Liver (tissue), 9 donors: ENCODE measurements around the gene PDLIM4. TPM values are rescaled to one million over a fixed set of nuclear protein-coding genes. Genes with fewer than 3 reads are reported as not detected.

Experiments
- DNase-seq: peaks from one replicate; pipeline ENCODE4 v3.0.0-alpha.2; 2017; ENCODE audit warnings: low spot score
- H3K27ac ChIP-seq, 2 donors: one replicate each; pipeline ENCODE4 v1.7.0; 2013; ENCODE audit warnings: inconsistent platforms in 2 of 2, low read length in 2 of 2, control low read depth in 1 of 2, low read depth in 1 of 2, mild to moderate bottlenecking in 1 of 2
- H3K27me3 ChIP-seq, 4 donors: one replicate each; pipeline versions ENCODE4 v1.6.1 to v1.7.0; 2013; ENCODE audit warnings: low read length in 3 of 4, inconsistent platforms in 1 of 4, mild to moderate bottlenecking in 1 of 4, moderate library complexity in 1 of 4; ENCODE audit not compliant: control insufficient read depth in 4 of 4, insufficient read depth in 4 of 4
- H3K36me3 ChIP-seq, 4 donors: one replicate each; pipeline versions ENCODE4 v1.6.1 to v1.7.0; 2013; ENCODE audit warnings: low read length in 3 of 4, mild to moderate bottlenecking in 3 of 4, low read depth in 1 of 4, moderate library complexity in 1 of 4; ENCODE audit not compliant: control insufficient read depth in 4 of 4, insufficient read depth in 3 of 4
- H3K4me1 ChIP-seq, 4 donors: one replicate each; pipeline versions ENCODE4 v1.6.1 to v1.7.0; 2013; ENCODE audit warnings: low read length in 3 of 4, mild to moderate bottlenecking in 3 of 4, moderate library complexity in 1 of 4; ENCODE audit not compliant: control insufficient read depth in 4 of 4, insufficient read depth in 4 of 4
- H3K4me3 ChIP-seq, 3 donors: one replicate each; pipeline versions ENCODE4 v1.6.1 to v1.7.0; 2013; ENCODE audit warnings: low read length in 3 of 3, control low read depth in 1 of 3, low read depth in 1 of 3, mild to moderate bottlenecking in 1 of 3
- H3K9ac ChIP-seq, 2 donors: one replicate each; pipeline ENCODE4 v1.7.0; 2013; ENCODE audit warnings: low read length in 2 of 2, mild to moderate bottlenecking in 2 of 2, moderate library complexity in 2 of 2, control low read depth in 1 of 2, low read depth in 1 of 2
- H3K9me3 ChIP-seq, 4 donors: one replicate each; pipeline versions ENCODE4 v1.6.1 to v1.7.0; 2013; ENCODE audit warnings: low read length in 3 of 4; ENCODE audit not compliant: control insufficient read depth in 4 of 4
- ATF3 ChIP-seq: IDR thresholded peaks from 2 replicates; pipeline ENCODE4 v1.6.1; 2016; ENCODE audit warnings: antibody characterized with exemption
- CTCF ChIP-seq: fragments of 150-350 bp; IDR thresholded peaks from 2 replicates; pipeline ENCODE4 v1.5.1; 2017; ENCODE audit warnings: improper control_type of control experiment, low read depth, low read length; ENCODE audit not compliant: missing input control
- EGR1 ChIP-seq, 2 donors: IDR thresholded peaks; 2 replicates each; pipeline ENCODE4 v1.6.1; 2016 to 2018; ENCODE audit warnings: antibody characterized with exemption in 2 of 2, low read depth in 2 of 2
- FOXA1 ChIP-seq: IDR thresholded peaks from 2 replicates; pipeline ENCODE4 v1.6.1; 2016; ENCODE audit warnings: antibody characterized with exemption
- FOXA2 ChIP-seq: IDR thresholded peaks from 2 replicates; pipeline ENCODE4 v1.6.1; 2016; ENCODE audit warnings: antibody characterized with exemption
- GABPA ChIP-seq, 2 donors: IDR thresholded peaks in 1 of 2; conservative IDR thresholded peaks in 1 of 2; 2 replicates each; pipeline ENCODE4 v1.6.1; 2016; ENCODE audit warnings: antibody characterized with exemption in 2 of 2, mild to moderate bottlenecking in 1 of 2, moderate library complexity in 1 of 2
- HNF4A ChIP-seq, 2 donors: conservative IDR thresholded peaks; 2 replicates each; pipeline ENCODE4 v1.6.1; 2016; ENCODE audit warnings: antibody characterized with exemption in 2 of 2, mild to moderate bottlenecking in 2 of 2
- HNF4G ChIP-seq: IDR thresholded peaks from 2 replicates; pipeline ENCODE4 v1.6.1; 2016; ENCODE audit warnings: antibody characterized with exemption
- JUND ChIP-seq, 2 donors: IDR thresholded peaks; 2 replicates each; pipeline ENCODE4 v1.6.1; 2016; ENCODE audit warnings: antibody characterized with exemption in 2 of 2
- MAX ChIP-seq: IDR thresholded peaks from 2 replicates; pipeline ENCODE4 v1.6.1; 2016; ENCODE audit warnings: antibody characterized with exemption
- NR2F2 ChIP-seq: IDR thresholded peaks from 2 replicates; pipeline ENCODE4 v1.6.1; 2016; ENCODE audit warnings: antibody characterized with exemption
- RAD21 ChIP-seq, 2 donors: IDR thresholded peaks; 2 replicates each; pipeline ENCODE4 v1.6.1; 2016; ENCODE audit warnings: antibody characterized with exemption in 2 of 2, mild to moderate bottlenecking in 2 of 2
- REST ChIP-seq: IDR thresholded peaks from 2 replicates; pipeline ENCODE4 v1.6.1; 2016; ENCODE audit warnings: antibody characterized with exemption, mild to moderate bottlenecking
- RXRA ChIP-seq, 2 donors: IDR thresholded peaks; 2 replicates each; pipeline ENCODE4 v1.6.1; 2017 to 2018; ENCODE audit warnings: antibody characterized with exemption in 2 of 2, mild to moderate bottlenecking in 1 of 2
- SP1 ChIP-seq: IDR thresholded peaks from 2 replicates; pipeline ENCODE4 v1.6.1; 2018; ENCODE audit warnings: antibody characterized with exemption, mild to moderate bottlenecking
- TAF1 ChIP-seq: conservative IDR thresholded peaks from 2 replicates; pipeline ENCODE4 v1.6.1; 2016; ENCODE audit warnings: antibody characterized with exemption, mild to moderate bottlenecking
- YY1 ChIP-seq: IDR thresholded peaks from 2 replicates; pipeline ENCODE4 v1.6.1; 2016; ENCODE audit warnings: antibody characterized with exemption, mild to moderate bottlenecking
- ZBTB33 ChIP-seq: IDR thresholded peaks from 2 replicates; pipeline ENCODE4 v1.6.1; 2016; ENCODE audit warnings: antibody characterized with exemption
- WGBS: extraction: QIAGEN DNeasy Blood & Tissue Kit; methylation state at CpG from one replicate; pipeline ENCODE4 v1.1.7; 2013; 5-methylcytosine and 5-hydroxymethylcytosine counted together
- polyA plus RNA-seq, 2 donors: library from polyadenylated mRNA; stranded (reverse) in 1 of 2; unstranded in 1 of 2; fragments of 200-250 nt in 1 of 2; fragments of >200 nt in 1 of 2; fragmentation: Nextera tagmentation in 1 of 2; extraction: Ambion mirVana in 1 of 2; gene quantifications; one replicate each; pipeline versions ENCODE4 v1.2.1 to v1.2.3, GENCODE V29; 2013 to 2015
- total RNA-seq, 2 donors: library from RNA; depleted of rRNA; stranded (reverse); fragments of >200 nt; gene quantifications; one replicate each; pipeline ENCODE4 v1.2.3, GENCODE V29; 2014
- donor health status: healthy.
- donor health status: healthy.
- donor health status: healthy.
- donor health status: healthy.
- donor health status: healthy.

The PDLIM4 gene
- total and polyA plus RNA-seq, 4 donors = 0.25 to 0.93 (median 0.65) TPM

GRCh38 chr5:132251220-132251725 lies 6.2 kb upstream of the PDLIM4 start:
- H3K4me1 ChIP-seq = no peaks in the 10 kb centered on the region
- WGBS = 94% methylated on average over 10 of the region's 10 CpGs
- peak; percentile 14 for DNase-seq

More at GRCh38 chr5:132251220-132251725, 6.2 kb upstream of the PDLIM4 start:
- Histone ChIP-seq H3K36me3 (no peaks in the 10 kb centered on the region), H3K27ac (no peak overlapping the region), H3K27me3 (no peaks in the 10 kb centered on the region), H3K9ac (no peak overlapping the region), H3K4me3 (no peak overlapping the region), H3K9me3 (peaks cover 0 to 2% (median under 1%) of the 10 kb centered on the region in 4 donors)
- no peak for TF ChIP-seq RAD21 (IDR thresholded peaks at IDR 0.05)
- no peak for TF ChIP-seq ATF3
- TF ChIP-seq CTCF = no peak
- TF ChIP-seq REST = no peak
- TF ChIP-seq NR2F2 = no peak
- TF ChIP-seq ZBTB33 = no peak
- TF ChIP-seq FOXA1 = no peak
- no peak for TF ChIP-seq RXRA (IDR thresholded peaks at IDR 0.05)
- TF ChIP-seq HNF4G = no peak
- TF ChIP-seq MAX = no peak
- no peak for TF ChIP-seq JUND (IDR thresholded peaks at IDR 0.05)
- no peak for TF ChIP-seq FOXA2
- TF ChIP-seq HNF4A (conservative IDR thresholded peaks at IDR 0.05) = no peak
- no peak for TF ChIP-seq SP1
- no peak for TF ChIP-seq YY1
- no peak for TF ChIP-seq GABPA (IDR thresholded peaks at IDR 0.05 in 1 of 2, conservative IDR thresholded peaks at IDR 0.05 in 1 of 2)
- no peak for TF ChIP-seq EGR1 (IDR thresholded peaks at IDR 0.05; ENCODE audit: low read depth in 2 of 2)
- no peak for TF ChIP-seq TAF1
